ENCODE data around the gene SSTR1. TPM values are rescaled to one million over a fixed set of nuclear protein-coding genes. Genes with fewer than 3 reads are reported as not detected.
"Not testable (repeated sequence)": the region's sequence is repeated elsewhere in the genome, so short reads cannot be mapped to it uniquely, and the experiment has no call there.

Gene SSTR1
- total RNA-seq, 2 experiments from 2014 or later = not detected

DNA sequence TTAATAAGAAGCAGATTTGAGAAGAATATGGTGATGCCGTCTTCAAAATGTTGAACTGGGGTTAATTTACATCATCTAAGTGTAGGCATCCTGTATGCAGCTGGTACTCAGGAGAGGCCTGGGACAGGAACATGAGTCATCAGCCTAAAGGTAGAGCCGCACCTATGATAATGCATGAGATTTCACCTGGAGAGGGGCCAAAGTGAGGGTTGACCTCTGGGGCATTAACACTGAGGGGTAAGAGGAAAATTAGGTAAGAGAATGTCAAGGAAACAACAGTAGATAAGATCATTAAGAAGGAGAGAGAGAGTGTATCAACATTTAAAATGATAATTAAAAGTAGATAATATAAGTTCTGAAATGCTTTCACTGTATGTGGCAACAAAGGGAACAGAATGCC lies 20.2 kb upstream of the SSTR1 start:
- Mint-ChIP-seq H3K36me3 (ENCODE audit: low read depth) (no peaks in the 10 kb centered on the region), H3K9me3 (no peaks in the 10 kb centered on the region), H3K4me1 (ENCODE audit: low read depth) (peaks cover 7% of the 10 kb centered on the region), H3K27ac (no peak overlapping the region), H3K4me3 (no peak overlapping the region), H3K27me3 (no peaks in the 10 kb centered on the region)
- POLR2A ChIA-PET = no interaction called here
- DNase-seq = no peak
- ATAC-seq = no peak
- CTCF ChIA-PET = interaction anchor here (1.0 kb wide), 1 partner anchor 9 kb away, joined by 3 read pairs; no protein-coding TSS in a partner anchor
- intact Hi-C loops (cut with micrococcal nuclease) = loop anchor here (10.0 kb wide), 1 partner anchor 283 kb away; no protein-coding TSS in a partner anchor
- TF ChIP-seq, protein P1, sequence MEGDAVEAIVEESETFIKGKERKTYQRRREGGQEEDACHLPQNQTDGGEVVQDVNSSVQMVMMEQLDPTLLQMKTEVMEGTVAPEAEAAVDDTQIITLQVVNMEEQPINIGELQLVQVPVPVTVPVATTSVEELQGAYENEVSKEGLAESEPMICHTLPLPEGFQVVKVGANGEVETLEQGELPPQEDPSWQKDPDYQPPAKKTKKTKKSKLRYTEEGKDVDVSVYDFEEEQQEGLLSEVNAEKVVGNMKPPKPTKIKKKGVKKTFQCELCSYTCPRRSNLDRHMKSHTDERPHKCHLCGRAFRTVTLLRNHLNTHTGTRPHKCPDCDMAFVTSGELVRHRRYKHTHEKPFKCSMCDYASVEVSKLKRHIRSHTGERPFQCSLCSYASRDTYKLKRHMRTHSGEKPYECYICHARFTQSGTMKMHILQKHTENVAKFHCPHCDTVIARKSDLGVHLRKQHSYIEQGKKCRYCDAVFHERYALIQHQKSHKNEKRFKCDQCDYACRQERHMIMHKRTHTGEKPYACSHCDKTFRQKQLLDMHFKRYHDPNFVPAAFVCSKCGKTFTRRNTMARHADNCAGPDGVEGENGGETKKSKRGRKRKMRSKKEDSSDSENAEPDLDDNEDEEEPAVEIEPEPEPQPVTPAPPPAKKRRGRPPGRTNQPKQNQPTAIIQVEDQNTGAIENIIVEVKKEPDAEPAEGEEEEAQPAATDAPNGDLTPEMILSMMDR (IDR thresholded peaks at IDR 0.05) = no peak

DNA sequence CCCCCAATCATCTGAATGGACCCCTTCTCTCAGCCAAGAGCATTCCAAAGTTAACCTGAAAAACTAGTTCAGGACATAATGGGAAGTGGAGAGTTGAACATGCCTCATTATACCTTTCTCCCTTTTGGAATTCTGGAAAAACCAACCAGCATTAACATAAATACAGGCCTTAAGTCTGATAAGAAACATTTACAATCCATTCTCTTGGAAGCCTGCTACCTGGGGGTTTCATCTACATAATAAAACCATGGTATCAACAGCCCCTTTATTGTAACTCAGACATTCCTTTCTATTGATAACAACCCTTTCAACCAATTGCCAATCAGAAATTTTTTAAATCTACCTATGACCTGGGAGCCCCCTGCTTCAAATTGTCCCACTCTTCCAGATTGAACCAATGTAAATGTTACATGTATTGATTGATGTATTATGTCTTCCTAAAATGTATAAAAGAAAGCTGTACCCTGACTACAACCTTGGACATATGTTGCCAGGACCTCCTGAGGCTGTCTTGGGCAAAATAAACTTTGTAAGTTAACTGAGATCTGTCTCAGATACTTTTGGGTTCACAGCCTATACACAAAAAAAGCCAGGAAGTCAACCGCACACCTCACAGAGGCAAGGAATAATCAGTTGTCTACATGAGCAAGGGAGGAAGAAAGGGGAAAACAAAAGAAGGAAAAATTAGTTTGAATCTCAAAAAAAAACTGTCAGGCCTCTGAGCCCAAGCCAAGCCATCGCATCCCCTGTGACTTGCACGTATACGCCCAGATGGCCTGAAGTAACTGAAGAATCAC lies 17.6 kb upstream of the SSTR1 start:
- H3K9me3 Mint-ChIP-seq = no peaks in the 10 kb centered on the region
- CTCF ChIA-PET = no interaction called here
- intact Hi-C loops (cut with micrococcal nuclease) = loop anchor here (10.0 kb wide), 1 partner anchor 285 kb away; no protein-coding TSS in a partner anchor
- peaks cover 3% of the 10 kb centered on the region for H3K4me1 Mint-ChIP-seq (ENCODE audit: low read depth)
- TF ChIP-seq, protein P1 (IDR thresholded peaks at IDR 0.05) = no peak
- no peak overlapping the region for H3K4me3 Mint-ChIP-seq
- H3K27ac Mint-ChIP-seq = no peak overlapping the region
- H3K36me3 Mint-ChIP-seq (ENCODE audit: low read depth) = no peaks in the 10 kb centered on the region
- ATAC-seq (no peak), DNase-seq (no peak)
- H3K27me3 Mint-ChIP-seq = no peaks in the 10 kb centered on the region
- POLR2A ChIA-PET = no interaction called here

DNA sequence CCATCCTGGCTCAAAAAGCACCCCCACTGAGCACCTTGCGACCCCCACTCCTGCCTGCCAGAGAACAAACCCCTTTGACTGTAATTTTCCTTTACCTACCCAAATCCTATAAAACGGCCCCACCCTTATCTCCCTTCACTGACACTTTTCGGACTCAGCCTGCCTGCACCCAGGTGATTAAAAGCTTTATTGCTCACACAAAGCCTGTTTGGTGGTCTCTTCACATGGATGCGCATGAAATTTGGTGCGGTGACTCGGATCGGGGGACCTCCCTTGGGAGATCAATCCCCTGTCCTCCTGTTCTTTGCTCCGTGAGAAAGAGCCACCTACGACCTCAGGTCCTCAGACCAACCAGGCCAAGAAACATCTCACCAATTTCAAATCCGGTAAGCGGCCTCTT lies 16.9 kb upstream of the SSTR1 start:
- intact Hi-C loops (cut with micrococcal nuclease); H3K27me3 Mint-ChIP-seq; POLR2A ChIA-PET; H3K9me3 Mint-ChIP-seq; CTCF ChIA-PET; H3K27ac Mint-ChIP-seq; H3K4me3 Mint-ChIP-seq; H3K36me3 Mint-ChIP-seq (ENCODE audit: low read depth); H3K4me1 Mint-ChIP-seq (ENCODE audit: low read depth); ATAC-seq; DNase-seq: not testable (repeated sequence)

DNA sequence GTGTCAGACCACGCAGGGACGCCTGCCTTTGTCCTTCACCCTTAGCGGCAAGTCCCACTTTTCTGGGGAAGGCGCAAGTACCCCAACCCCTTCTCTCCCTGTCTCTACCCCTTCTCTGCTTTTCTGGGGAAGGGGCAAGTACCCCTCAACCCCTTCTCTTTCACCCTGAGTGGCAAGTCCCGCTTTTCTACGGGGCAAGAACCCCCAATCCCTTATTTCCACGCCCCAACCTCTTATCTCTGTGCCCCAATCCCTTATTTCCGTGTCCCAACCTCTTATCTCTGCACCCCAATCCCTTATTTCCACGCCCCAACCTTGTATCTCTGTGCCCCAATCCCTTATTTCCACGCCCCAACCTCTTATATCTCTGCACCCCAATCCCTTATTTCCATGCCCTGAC lies 16.2 kb upstream of the SSTR1 start:
- intact Hi-C loops (cut with micrococcal nuclease); ATAC-seq; H3K4me3 Mint-ChIP-seq; H3K4me1 Mint-ChIP-seq (ENCODE audit: low read depth); CTCF ChIA-PET; H3K36me3 Mint-ChIP-seq (ENCODE audit: low read depth); POLR2A ChIA-PET; H3K9me3 Mint-ChIP-seq; H3K27ac Mint-ChIP-seq; H3K27me3 Mint-ChIP-seq; DNase-seq: not testable (repeated sequence)

DNA sequence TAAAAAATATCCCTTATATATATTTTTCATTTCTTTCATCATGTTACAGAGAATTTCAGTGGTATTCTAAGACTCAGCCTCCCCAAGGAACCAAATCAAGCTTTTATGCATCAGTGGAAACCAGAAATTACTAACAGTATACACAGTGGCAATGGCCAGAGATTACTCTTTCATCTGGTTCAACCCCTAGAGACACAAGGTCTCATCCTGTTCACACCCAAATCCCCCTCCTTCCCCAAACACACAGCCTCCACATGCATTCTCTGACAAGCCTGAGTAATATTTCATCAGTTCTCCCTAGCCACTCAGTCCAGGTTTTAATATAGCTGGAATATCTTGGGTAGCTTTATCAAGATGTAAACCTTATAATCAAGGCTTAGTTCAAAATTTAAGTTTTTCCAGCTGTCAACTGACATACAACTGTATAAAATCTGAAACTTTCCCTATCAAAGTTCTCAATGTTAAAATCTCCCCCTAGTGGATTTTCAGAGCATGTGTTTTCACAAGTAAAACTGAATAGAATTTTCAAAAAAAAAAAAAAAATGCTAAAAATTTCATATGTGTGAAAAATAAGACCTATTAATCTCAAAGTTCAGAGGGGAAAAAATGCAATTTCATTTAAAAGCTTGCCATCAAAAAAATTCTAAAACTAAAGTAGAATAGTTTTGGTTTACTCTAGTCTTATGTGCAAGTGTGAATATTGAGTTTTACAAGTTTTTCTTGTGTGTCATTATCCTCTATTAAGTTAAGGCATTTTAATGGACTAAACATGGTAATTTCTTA lies 10.5 kb upstream of the SSTR1 start:
- H3K36me3 Mint-ChIP-seq (ENCODE audit: low read depth) = no peaks in the 10 kb centered on the region
- intact Hi-C loops (cut with micrococcal nuclease) = loop anchor here (5.0 kb wide), 1 partner anchor 210 kb away; no protein-coding TSS in a partner anchor

More for the DNA sequence above, 10.5 kb upstream of the SSTR1 start:
- Mint-ChIP-seq H3K27ac (no peak overlapping the region), H3K9me3 (no peaks in the 10 kb centered on the region), H3K4me1 (ENCODE audit: low read depth) (peaks cover 4% of the 10 kb centered on the region), H3K27me3 (no peaks in the 10 kb centered on the region), H3K4me3 (no peak overlapping the region)
- CTCF ChIA-PET = interaction anchor here (0.6 to 2.9 kb wide), 17 partner anchors 8 to 294 kb away, joined by 3 to 14 read pairs (median 3); partner anchors contain the start of gene SSTR1
- no peak for ATAC-seq
- POLR2A ChIA-PET = no interaction called here
- TF ChIP-seq, protein P1 (IDR thresholded peaks at IDR 0.05) = peak; percentile 66
- no peak for DNase-seq
